ENCODE measurements around the gene UBASH3A.

Gene UBASH3A

DNA sequence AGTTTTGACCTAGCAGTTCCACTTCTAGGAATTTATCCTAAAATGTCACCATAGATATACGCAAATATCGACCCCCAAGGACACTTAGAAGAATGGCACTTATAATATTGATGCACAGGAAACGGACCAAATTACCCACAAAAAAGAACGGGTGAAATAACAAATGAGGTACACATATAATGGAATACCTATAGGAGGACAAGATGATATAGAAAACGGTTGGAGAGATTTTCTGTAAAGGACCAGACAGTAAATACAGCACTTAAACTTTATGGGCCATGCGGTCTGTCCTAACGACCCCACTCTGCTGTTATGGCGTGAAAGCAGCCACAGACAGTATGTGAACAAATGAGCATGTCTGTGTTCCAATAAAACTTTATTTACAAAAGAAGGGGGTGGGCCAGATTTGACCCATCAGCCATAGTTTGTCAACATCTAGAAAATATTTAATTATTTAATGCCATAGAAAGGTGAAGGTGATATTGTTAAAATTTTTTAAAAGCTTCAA is 10.2 kb upstream of the UBASH3A start:
- H3K4me3 ChIP-seq (ENCODE audit: low read length) = no peak overlapping the region
- no peaks in the 10 kb centered on the region for H3K27me3 ChIP-seq (ENCODE audit: insufficient read depth, low read length)
- no peaks in the 10 kb centered on the region for H3K36me3 ChIP-seq (ENCODE audit: insufficient read depth, low read depth, low read length)
- no peak overlapping the region for H3K27ac ChIP-seq (ENCODE audit: low read length)
- H3K4me1 ChIP-seq (ENCODE audit: insufficient read depth, low read length) = peaks cover 17% of the 10 kb centered on the region
- H3K9me3 ChIP-seq (ENCODE audit: insufficient read depth, low read depth, low read length) = no peaks in the 10 kb centered on the region
- no peak overlapping the region for H3K9ac ChIP-seq (ENCODE audit: low read depth, low read length)

GRCh38 chr21:42395302-42395701 is 8.4 kb upstream of the UBASH3A start:
- Histone ChIP-seq H3K9ac (ENCODE audit: low read depth, low read length) (no peak overlapping the region), H3K27ac (ENCODE audit: low read length) (no peak overlapping the region)

DNA sequence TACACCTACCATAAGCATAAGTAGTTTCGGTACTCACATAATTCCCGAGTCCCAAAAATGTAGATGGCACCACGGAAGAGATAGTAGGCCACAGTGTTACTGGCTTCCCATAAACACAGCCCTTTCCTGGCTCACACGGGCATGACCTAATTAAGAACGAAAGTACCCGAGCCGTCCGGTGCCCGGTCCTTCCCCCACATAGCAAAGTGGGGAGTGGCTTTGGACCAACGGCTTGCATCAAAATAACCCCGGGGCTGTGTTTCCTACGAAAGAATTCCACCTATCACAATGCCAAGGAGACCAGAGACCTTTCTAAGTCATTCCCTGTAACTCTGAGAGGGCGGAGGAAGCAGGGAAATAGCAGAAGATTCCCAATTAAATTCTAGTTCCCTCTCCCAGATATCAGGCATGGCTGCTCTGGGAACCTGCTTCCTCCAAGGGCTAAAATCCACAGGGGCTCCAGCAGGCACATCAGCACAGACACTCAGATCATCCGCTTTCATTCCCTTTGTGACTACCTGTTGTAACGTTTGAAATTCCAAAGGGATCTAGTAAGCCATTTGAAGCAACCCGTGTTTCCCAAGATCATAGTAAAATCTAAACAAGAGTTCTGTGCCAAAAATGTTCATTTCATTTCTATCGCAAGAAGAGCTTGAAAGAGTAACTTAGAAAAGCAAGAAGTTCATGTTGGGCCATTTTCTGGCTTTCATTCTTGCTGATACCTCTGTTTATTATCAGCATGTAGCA is 7.6 kb upstream of the UBASH3A start, which contains the start of gene TMPRSS3:
Gene TMPRSS3 (minus strand): TSS at position 148 of the 747 bp plus-strand sequence. CDS start 635 bp downstream, outside the sequence.
- Histone ChIP-seq H3K9me3 (ENCODE audit: insufficient read depth, low read depth, low read length) (no peaks in the 10 kb centered on the region), H3K36me3 (ENCODE audit: insufficient read depth, low read depth, low read length) (no peaks in the 10 kb centered on the region), H3K9ac (ENCODE audit: low read depth, low read length) (no peak within 1 kb of the TSS), H3K4me3 (ENCODE audit: low read length) (no peak within 1 kb of the TSS), H3K27me3 (ENCODE audit: insufficient read depth, low read length) (no peaks in the 10 kb centered on the region), H3K4me1 (ENCODE audit: insufficient read depth, low read length) (0 out of 2 replicates have a peak, but pooled peaks cover 2% of the 10 kb centered on the region), H3K27ac (ENCODE audit: low read length) (no peak within 1 kb of the TSS)

More at GRCh38 chr21:42395302-42395701, 8.4 kb upstream of the UBASH3A start:
- no peak overlapping the region for H3K4me3 ChIP-seq (ENCODE audit: low read length)
- H3K9me3 ChIP-seq (ENCODE audit: insufficient read depth, low read depth, low read length) = no peaks in the 10 kb centered on the region
- no peaks in the 10 kb centered on the region for H3K36me3 ChIP-seq (ENCODE audit: insufficient read depth, low read depth, low read length)
- 0 out of 2 replicates have a peak, but pooled peaks cover 2% of the 10 kb centered on the region for H3K4me1 ChIP-seq (ENCODE audit: insufficient read depth, low read length)
- H3K27me3 ChIP-seq (ENCODE audit: insufficient read depth, low read length) = no peaks in the 10 kb centered on the region

- no peaks in the 10 kb centered on the region for H3K9me3 ChIP-seq (ENCODE audit: insufficient read depth, low read depth, low read length)
- 0 out of 2 replicates have a peak, but pooled peaks cover 2% of the 10 kb centered on the region for H3K4me1 ChIP-seq (ENCODE audit: insufficient read depth, low read length)
- no peaks in the 10 kb centered on the region for H3K36me3 ChIP-seq (ENCODE audit: insufficient read depth, low read depth, low read length)
- H3K4me3 ChIP-seq (ENCODE audit: low read length) = no peak overlapping the region
- no peak overlapping the region for H3K9ac ChIP-seq (ENCODE audit: low read depth, low read length)
- no peaks in the 10 kb centered on the region for H3K27me3 ChIP-seq (ENCODE audit: insufficient read depth, low read length)
- H3K27ac ChIP-seq (ENCODE audit: low read length) = no peak overlapping the region
Measured at GRCh38 chr21:42396799-42397745, 6.6 kb upstream of the UBASH3A start.

GRCh38 chr21:42397746-42398394 is 5.8 kb upstream of the UBASH3A start:
- H3K9ac ChIP-seq (ENCODE audit: low read depth, low read length) = no peak overlapping the region
- H3K4me3 ChIP-seq (ENCODE audit: low read length) = no peak overlapping the region
- no peaks in the 10 kb centered on the region for H3K36me3 ChIP-seq (ENCODE audit: insufficient read depth, low read depth, low read length)
- no peak overlapping the region for H3K27ac ChIP-seq (ENCODE audit: low read length)
- H3K27me3 ChIP-seq (ENCODE audit: insufficient read depth, low read length) = no peaks in the 10 kb centered on the region
- 0 out of 2 replicates have a peak, but pooled peaks cover 2% of the 10 kb centered on the region for H3K4me1 ChIP-seq (ENCODE audit: insufficient read depth, low read length)
- H3K9me3 ChIP-seq (ENCODE audit: insufficient read depth, low read depth, low read length) = no peaks in the 10 kb centered on the region

DNA sequence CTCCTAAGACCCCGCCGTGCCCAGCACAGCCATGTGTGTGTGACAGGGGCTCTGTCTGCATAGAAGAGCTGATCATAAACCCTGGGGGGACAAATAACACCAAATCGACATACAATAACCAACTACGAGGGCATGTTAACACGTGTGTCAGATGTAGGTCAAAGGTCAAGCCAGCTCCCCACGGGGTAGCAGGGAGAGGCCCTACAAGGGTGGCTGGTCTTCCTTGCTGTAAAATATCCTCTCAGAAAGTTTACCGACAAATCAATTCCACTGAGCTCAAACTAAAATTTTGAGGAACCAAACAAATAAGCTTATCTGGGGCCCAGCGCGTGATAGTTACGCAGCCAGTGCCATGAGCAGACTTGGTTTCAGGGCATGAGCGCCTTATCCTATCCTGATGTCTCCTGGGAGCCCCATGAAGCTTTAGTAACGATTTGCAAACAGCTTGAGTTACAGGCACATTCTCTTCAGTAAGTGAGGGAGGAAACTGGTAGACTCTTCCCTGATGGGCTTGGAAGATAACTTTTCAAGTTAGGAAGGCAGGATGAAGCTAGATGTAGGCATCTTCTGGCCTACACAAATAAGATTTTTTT is 5.2 kb upstream of the UBASH3A start:
- no peak overlapping the region for H3K27ac ChIP-seq (ENCODE audit: low read length)
- no peak overlapping the region for H3K9ac ChIP-seq (ENCODE audit: low read depth, low read length)
- no peaks in the 10 kb centered on the region for H3K9me3 ChIP-seq (ENCODE audit: insufficient read depth, low read depth, low read length)
- no peak overlapping the region for H3K4me3 ChIP-seq (ENCODE audit: low read length)
- H3K36me3 ChIP-seq (ENCODE audit: insufficient read depth, low read depth, low read length) = no peaks in the 10 kb centered on the region
- H3K4me1 ChIP-seq (ENCODE audit: insufficient read depth, low read length) = 0 out of 2 replicates have a peak, but pooled peaks cover 2% of the 10 kb centered on the region
- H3K27me3 ChIP-seq (ENCODE audit: insufficient read depth, low read length) = no peaks in the 10 kb centered on the region

DNA sequence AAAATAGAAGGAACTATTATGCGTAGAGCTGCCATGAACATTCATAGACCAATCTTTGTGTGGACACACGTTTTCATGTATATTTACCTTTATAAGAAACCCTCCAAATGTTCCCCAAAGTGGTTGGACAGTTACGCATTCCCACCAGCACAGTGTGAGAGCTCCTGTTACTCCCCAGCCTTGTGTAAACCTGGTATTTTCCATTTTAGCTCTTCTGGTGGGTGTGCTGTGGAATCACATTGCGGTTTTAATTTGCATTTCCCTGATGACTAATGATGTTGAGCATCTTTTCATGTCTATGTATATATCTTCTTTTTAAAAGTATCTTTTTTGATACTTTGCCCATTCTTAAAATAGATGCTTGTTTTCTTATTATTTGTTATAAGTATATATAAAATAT is 3.2 kb upstream of the UBASH3A start:
- Histone ChIP-seq H3K36me3 (ENCODE audit: insufficient read depth, low read depth, low read length) (no peaks in the 10 kb centered on the region), H3K9ac (ENCODE audit: low read depth, low read length) (no peak overlapping the region), H3K9me3 (ENCODE audit: insufficient read depth, low read depth, low read length) (no peaks in the 10 kb centered on the region), H3K27ac (ENCODE audit: low read length) (no peak overlapping the region), H3K4me3 (ENCODE audit: low read length) (no peak overlapping the region), H3K4me1 (ENCODE audit: insufficient read depth, low read length) (0 out of 2 replicates have a peak, but pooled peaks cover 2% of the 10 kb centered on the region), H3K27me3 (ENCODE audit: insufficient read depth, low read length) (no peaks in the 10 kb centered on the region)

DNA sequence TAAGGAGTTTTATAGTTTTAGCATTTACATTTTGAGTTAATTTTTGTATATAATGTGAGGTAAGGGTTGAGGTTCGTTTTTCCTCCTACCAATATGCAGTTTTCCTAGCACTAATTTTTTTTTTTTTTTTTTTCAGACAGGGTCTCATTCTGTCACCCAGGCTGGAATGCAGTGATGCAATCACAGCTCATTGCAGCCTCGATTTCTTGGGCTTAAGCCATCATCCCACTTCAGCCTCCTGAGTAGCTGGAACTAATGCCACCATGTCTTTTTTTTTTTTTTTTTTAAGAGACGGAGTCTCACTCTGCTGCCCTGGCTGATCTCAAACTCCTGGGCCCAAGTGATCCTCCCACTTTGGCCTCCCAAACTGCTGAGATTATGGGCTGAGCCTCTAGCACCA is 2.5 kb upstream of the UBASH3A start:
- Histone ChIP-seq H3K4me3 (ENCODE audit: low read length) (no peak overlapping the region), H3K27ac (ENCODE audit: low read length) (no peak overlapping the region), H3K9ac (ENCODE audit: low read depth, low read length) (no peak overlapping the region), H3K36me3 (ENCODE audit: insufficient read depth, low read depth, low read length) (no peaks in the 10 kb centered on the region), H3K27me3 (ENCODE audit: insufficient read depth, low read length) (no peaks in the 10 kb centered on the region), H3K9me3 (ENCODE audit: insufficient read depth, low read depth, low read length) (no peaks in the 10 kb centered on the region), H3K4me1 (ENCODE audit: insufficient read depth, low read length) (0 out of 2 replicates have a peak, but pooled peaks cover under 1% of the 10 kb centered on the region)

GRCh38 chr21:42401820-42402251 is 1.9 kb upstream of the UBASH3A start:
- Histone ChIP-seq H3K27ac (ENCODE audit: low read length) (no peak overlapping the region), H3K9me3 (ENCODE audit: insufficient read depth, low read depth, low read length) (no peaks in the 10 kb centered on the region), H3K4me1 (ENCODE audit: insufficient read depth, low read length) (no peaks in the 10 kb centered on the region), H3K9ac (ENCODE audit: low read depth, low read length) (no peak overlapping the region), H3K36me3 (ENCODE audit: insufficient read depth, low read depth, low read length) (no peaks in the 10 kb centered on the region), H3K4me3 (ENCODE audit: low read length) (no peak overlapping the region), H3K27me3 (ENCODE audit: insufficient read depth, low read length) (no peaks in the 10 kb centered on the region)

DNA sequence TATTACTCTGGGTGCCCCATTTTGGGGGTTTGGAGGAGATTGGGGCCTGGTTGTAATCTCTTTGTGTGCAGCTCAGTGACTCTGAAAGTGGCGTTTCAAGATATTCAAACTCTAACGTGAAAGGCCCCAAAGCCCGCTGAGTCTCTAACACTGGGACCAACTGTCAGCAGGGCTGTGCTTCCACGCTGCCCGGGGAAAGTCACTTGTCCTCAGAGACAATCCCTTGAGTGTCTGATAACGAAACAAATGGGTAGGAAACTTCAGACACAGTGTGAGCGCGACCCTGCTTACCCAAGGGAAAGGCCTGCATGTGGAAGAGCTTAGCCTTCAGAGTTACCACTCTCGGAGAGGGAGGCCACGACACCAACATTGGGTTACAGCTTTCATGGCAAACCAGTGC is 837 bp downstream of the UBASH3A start:
- H3K4me3 ChIP-seq (ENCODE audit: low read length) = no peak overlapping the region
- H3K27ac ChIP-seq (ENCODE audit: low read length) = no peak overlapping the region
- H3K36me3 ChIP-seq (ENCODE audit: insufficient read depth, low read depth, low read length) = no peaks in the 10 kb centered on the region
- no peaks in the 10 kb centered on the region for H3K27me3 ChIP-seq (ENCODE audit: insufficient read depth, low read length)
- no peaks in the 10 kb centered on the region for H3K4me1 ChIP-seq (ENCODE audit: insufficient read depth, low read length)
- H3K9ac ChIP-seq (ENCODE audit: low read depth, low read length) = no peak overlapping the region
- H3K9me3 ChIP-seq (ENCODE audit: insufficient read depth, low read depth, low read length) = no peaks in the 10 kb centered on the region

Measured in iPS-20b (cell line).